ENCODE measurements around the gene GYG1.

DNA sequence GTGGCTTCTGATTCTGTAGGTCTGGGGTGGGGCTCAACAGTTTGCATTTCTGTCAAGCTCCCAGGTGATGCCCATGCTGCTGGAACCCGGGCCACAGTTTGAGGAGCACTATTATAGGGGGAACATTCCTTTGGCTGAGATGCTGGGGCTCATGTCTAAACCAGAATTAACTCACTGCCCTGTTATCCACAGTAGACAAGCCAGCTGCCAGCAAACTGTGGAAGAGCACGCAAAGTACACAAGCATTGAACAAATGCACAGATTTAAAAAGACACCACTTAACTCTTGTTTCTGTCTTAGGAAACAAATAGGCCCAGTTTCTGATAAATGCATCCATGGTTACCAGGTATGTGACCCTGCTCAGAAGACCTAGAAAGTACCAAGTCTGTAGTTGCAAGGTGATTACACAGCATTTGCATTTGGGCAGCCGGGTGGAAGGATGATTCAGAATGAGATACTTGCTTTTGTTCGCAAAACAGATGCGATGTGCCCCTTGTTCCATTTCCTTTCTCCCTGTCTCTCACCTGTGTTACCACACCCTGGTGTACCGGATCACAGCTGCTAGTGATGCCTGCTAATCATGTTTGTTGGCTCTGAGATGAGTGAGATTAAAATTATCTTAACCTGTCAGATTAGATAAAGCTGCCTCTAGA lies 12.4 kb downstream of the GYG1 start:
- TF ChIP-seq EZH2 (optimal IDR thresholded peaks at IDR 0.05; ENCODE audit: low read depth, low read length) = no peak
- TF ChIP-seq, protein P1, sequence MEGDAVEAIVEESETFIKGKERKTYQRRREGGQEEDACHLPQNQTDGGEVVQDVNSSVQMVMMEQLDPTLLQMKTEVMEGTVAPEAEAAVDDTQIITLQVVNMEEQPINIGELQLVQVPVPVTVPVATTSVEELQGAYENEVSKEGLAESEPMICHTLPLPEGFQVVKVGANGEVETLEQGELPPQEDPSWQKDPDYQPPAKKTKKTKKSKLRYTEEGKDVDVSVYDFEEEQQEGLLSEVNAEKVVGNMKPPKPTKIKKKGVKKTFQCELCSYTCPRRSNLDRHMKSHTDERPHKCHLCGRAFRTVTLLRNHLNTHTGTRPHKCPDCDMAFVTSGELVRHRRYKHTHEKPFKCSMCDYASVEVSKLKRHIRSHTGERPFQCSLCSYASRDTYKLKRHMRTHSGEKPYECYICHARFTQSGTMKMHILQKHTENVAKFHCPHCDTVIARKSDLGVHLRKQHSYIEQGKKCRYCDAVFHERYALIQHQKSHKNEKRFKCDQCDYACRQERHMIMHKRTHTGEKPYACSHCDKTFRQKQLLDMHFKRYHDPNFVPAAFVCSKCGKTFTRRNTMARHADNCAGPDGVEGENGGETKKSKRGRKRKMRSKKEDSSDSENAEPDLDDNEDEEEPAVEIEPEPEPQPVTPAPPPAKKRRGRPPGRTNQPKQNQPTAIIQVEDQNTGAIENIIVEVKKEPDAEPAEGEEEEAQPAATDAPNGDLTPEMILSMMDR (IDR thresholded peaks at IDR 0.05; ENCODE audit: low read length) = no peak
